ENCODE measurements around the gene POLE. TPM values are rescaled to one million over a fixed set of nuclear protein-coding genes. Genes with fewer than 3 reads are reported as not detected.

Gene POLE
- total and polyA plus RNA-seq, 10 of the 15 experiments (the other 5 are each of a cell fraction or from before 2014, with no cell fraction given) = 2.3 to 103 (median 37.1) TPM

GRCh38 chr12:132653567-132654290 is 33.4 kb downstream of the POLE start:
- no peaks in the 10 kb centered on the region for H4K20me1 ChIP-seq (ENCODE audit: control insufficient read depth, insufficient read depth)
- SMC1A ChIA-PET (ENCODE audit: uncharacterized antibody, unreplicated experiment) = no interaction called here
- no peak overlapping the region for H2AFZ ChIP-seq (ENCODE audit: control insufficient read depth, low read depth, low read length)
- FAIRE-seq (no peak), ATAC-seq (no peak), DNase-seq (ENCODE audit: low read depth, low spot score) (no peak)
- no peak overlapping the region for H3K27ac ChIP-seq (ENCODE audit: control insufficient read depth, insufficient read depth)
- WGBS (ENCODE audit: insufficient coverage, insufficient replicate concordance, low lambda C conversion rate, missing lambda C conversion rate) = 85% methylated on average over 7 of the region's 7 CpGs
- H3K9me3 ChIP-seq (replicated peaks; ENCODE audit: control insufficient read depth, insufficient read depth, low read length) = no peaks in the 10 kb centered on the region
- no peak overlapping the region for H3K9ac ChIP-seq (ENCODE audit: control insufficient read depth, insufficient read depth, low read length)
- no peak overlapping the region for H3K4me2 ChIP-seq (ENCODE audit: control insufficient read depth, insufficient read depth)
- POLR2A ChIA-PET = no interaction called here
- in situ Hi-C loops (cut with MboI) = no loop called here
- H3K27me3 ChIP-seq (replicated peaks in 1 of 2; ENCODE audit: control insufficient read depth in 2 of 2, insufficient read depth in 2 of 2, low read length in 1 of 2) = no peaks in the 10 kb centered on the region
- no peaks in the 10 kb centered on the region for H3K4me1 ChIP-seq (ENCODE audit: control insufficient read depth, insufficient read depth, low read length)
- H3K79me2 ChIP-seq (ENCODE audit: control insufficient read depth, insufficient read depth, low read length) = no peaks in the 10 kb centered on the region
- intact Hi-C loops (cut with micrococcal nuclease; ENCODE audit: unreplicated experiment) = no loop called here
- CTCF ChIA-PET = no interaction called here
- no TSS peak for BruUV-seq (replicated peaks)
- H3K36me3 ChIP-seq (ENCODE audit: control insufficient read depth in 2 of 2, insufficient read depth in 2 of 2, low read length in 1 of 2) = peaks cover 11 to 34% of the 10 kb centered on the region in 2 experiments
- RAD21 ChIA-PET (ENCODE audit: unreplicated experiment) = no interaction called here
- no peak overlapping the region for H3K4me3 ChIP-seq
- no peak for TF ChIP-seq MXI1 (IDR thresholded peaks at IDR 0.05; ENCODE audit: low read depth, low read length)

- no peak overlapping the region for H3K27ac ChIP-seq (ENCODE audit: control insufficient read depth, insufficient read depth)
- no peaks in the 10 kb centered on the region for H3K4me1 ChIP-seq (ENCODE audit: control insufficient read depth, insufficient read depth, low read length)
- no TSS peak for BruUV-seq (replicated peaks)
- 84% methylated on average over 9 of the region's 9 CpGs for WGBS (ENCODE audit: insufficient coverage, insufficient replicate concordance, low lambda C conversion rate, missing lambda C conversion rate)
- no peaks in the 10 kb centered on the region for H3K9me3 ChIP-seq (replicated peaks; ENCODE audit: control insufficient read depth, insufficient read depth, low read length)
- POLR2A ChIA-PET = interaction anchor here (0.7 kb wide), 1 partner anchor 50 kb away, joined by 3 read pairs; no protein-coding TSS in a partner anchor
- no peaks in the 10 kb centered on the region for H3K27me3 ChIP-seq (replicated peaks in 1 of 2; ENCODE audit: control insufficient read depth in 2 of 2, insufficient read depth in 2 of 2, low read length in 1 of 2)
- no peak for DNase-seq (ENCODE audit: low read depth, low spot score)
- H2AFZ ChIP-seq (ENCODE audit: control insufficient read depth, low read depth, low read length) = no peak overlapping the region
- no peak overlapping the region for H3K4me3 ChIP-seq
- RAD21 ChIA-PET (ENCODE audit: unreplicated experiment) = no interaction called here
- H3K79me2 ChIP-seq (ENCODE audit: control insufficient read depth, insufficient read depth, low read length) = no peaks in the 10 kb centered on the region
- CTCF ChIA-PET = interaction anchor here (0.6 kb wide), 1 partner anchor 123 kb away, joined by 3 read pairs; no protein-coding TSS in a partner anchor
- ATAC-seq = no peak
- in situ Hi-C loops (cut with MboI) (no loop called here), intact Hi-C loops (cut with micrococcal nuclease; ENCODE audit: unreplicated experiment) (no loop called here)
- H4K20me1 ChIP-seq (ENCODE audit: control insufficient read depth, insufficient read depth) = no peaks in the 10 kb centered on the region
- FAIRE-seq = no peak
- H3K36me3 ChIP-seq (ENCODE audit: control insufficient read depth in 2 of 2, insufficient read depth in 2 of 2, low read length in 1 of 2) = peaks cover 2 to 22% of the 10 kb centered on the region in 2 experiments
- H3K4me2 ChIP-seq (ENCODE audit: control insufficient read depth, insufficient read depth) = no peak overlapping the region
- no peak for TF ChIP-seq POLR2AphosphoS2 (IDR thresholded peaks at IDR 0.05; ENCODE audit: low read depth, low read length)
- SMC1A ChIA-PET (ENCODE audit: uncharacterized antibody, unreplicated experiment) = no interaction called here
- H3K9ac ChIP-seq (ENCODE audit: control insufficient read depth, insufficient read depth, low read length) = no peak overlapping the region
Observed at GRCh38 chr12:132651444-132652100, 35.6 kb downstream of the POLE start.

Data from GM12878 (cell line).